ENCODE data around the gene ASB7.

- no peak for TF ChIP-seq CTCF (IDR thresholded peaks at IDR 0.05)
- no peak for TF ChIP-seq RELA (CRISPR knock-in tag; IDR thresholded peaks at IDR 0.05; ENCODE audit: borderline replicate concordance)
- TF ChIP-seq NR2C2 (CRISPR knock-in tag; IDR thresholded peaks at IDR 0.05): no peak
- TF ChIP-seq, protein P1, sequence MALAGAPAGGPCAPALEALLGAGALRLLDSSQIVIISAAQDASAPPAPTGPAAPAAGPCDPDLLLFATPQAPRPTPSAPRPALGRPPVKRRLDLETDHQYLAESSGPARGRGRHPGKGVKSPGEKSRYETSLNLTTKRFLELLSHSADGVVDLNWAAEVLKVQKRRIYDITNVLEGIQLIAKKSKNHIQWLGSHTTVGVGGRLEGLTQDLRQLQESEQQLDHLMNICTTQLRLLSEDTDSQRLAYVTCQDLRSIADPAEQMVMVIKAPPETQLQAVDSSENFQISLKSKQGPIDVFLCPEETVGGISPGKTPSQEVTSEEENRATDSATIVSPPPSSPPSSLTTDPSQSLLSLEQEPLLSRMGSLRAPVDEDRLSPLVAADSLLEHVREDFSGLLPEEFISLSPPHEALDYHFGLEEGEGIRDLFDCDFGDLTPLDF (CRISPR knock-in tag; IDR thresholded peaks at IDR 0.05): no peak
- TF ChIP-seq AFF4 (CRISPR knock-in tag; IDR thresholded peaks at IDR 0.05; ENCODE audit: borderline replicate concordance): no peak
- TF ChIP-seq, protein P2, sequence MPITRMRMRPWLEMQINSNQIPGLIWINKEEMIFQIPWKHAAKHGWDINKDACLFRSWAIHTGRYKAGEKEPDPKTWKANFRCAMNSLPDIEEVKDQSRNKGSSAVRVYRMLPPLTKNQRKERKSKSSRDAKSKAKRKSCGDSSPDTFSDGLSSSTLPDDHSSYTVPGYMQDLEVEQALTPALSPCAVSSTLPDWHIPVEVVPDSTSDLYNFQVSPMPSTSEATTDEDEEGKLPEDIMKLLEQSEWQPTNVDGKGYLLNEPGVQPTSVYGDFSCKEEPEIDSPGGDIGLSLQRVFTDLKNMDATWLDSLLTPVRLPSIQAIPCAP (CRISPR knock-in tag; IDR thresholded peaks at IDR 0.05): no peak
Measured at GRCh38 chr15:100652116-100652515, 49.7 kb downstream of the ASB7 start.

Measured in WTC11 (cell line).